ENCODE data around the gene LRRC49.

- no peak for TF ChIP-seq POLR2A (IDR thresholded peaks at IDR 0.05; ENCODE audit: low read depth, low read length)
- TF ChIP-seq CTCF (conservative IDR thresholded peaks at IDR 0.05; ENCODE audit: low read depth, low read length), result no peak
- no peak for TF ChIP-seq CHD1 (IDR thresholded peaks at IDR 0.05; ENCODE audit: low read depth, low read length)
- TF ChIP-seq SMC3 (IDR thresholded peaks at IDR 0.05; ENCODE audit: low read depth, low read length), result no peak
- no peak for TF ChIP-seq BHLHE40 (IDR thresholded peaks at IDR 0.05; ENCODE audit: low read depth, low read length)
- TF ChIP-seq USF2 (IDR thresholded peaks at IDR 0.05; ENCODE audit: low read depth, low read length), result no peak
- TF ChIP-seq RFX5 (IDR thresholded peaks at IDR 0.05; ENCODE audit: low read depth, low read length), result no peak
- TF ChIP-seq MAFK (IDR thresholded peaks at IDR 0.05; ENCODE audit: low read depth, low read length), result no peak
- TF ChIP-seq CEBPB (IDR thresholded peaks at IDR 0.05; ENCODE audit: low read depth, low read length), result no peak
- TF ChIP-seq NFE2L2 (IDR thresholded peaks at IDR 0.05; ENCODE audit: low read depth, low read length), result no peak
Observed at GRCh38 chr15:70845602-70846360, 46.8 kb upstream of the LRRC49 start.

Measured in IMR-90 (cell line).